Heart left ventricle (tissue), 16 donors: ENCODE measurements around the gene ZFP82. TPM values are rescaled to one million over a fixed set of nuclear protein-coding genes. Genes with fewer than 3 reads are reported as not detected.
A peak's percentile ranks its signal among the peaks of the same experiment; 100 is the strongest.

Source experiments
- ATAC-seq, 4 donors: fragments of 200-7000 bp; cut with Tn5 transposase; one replicate each; pipeline ENCODE4 v1.9.1; 2020 to 2022; ENCODE audit warnings: moderate library complexity in 4 of 4, mild to moderate bottlenecking in 3 of 4, moderate number of reproducible peaks in 1 of 4
- DNase-seq, 5 donors: peaks; one replicate each; pipeline ENCODE4 v3.0.0-alpha.2; 2020
- H3K27ac ChIP-seq, 12 donors: fragments of 200-600 bp; sonication (generic) in 4 of 12; one replicate each; pipeline versions ENCODE4 v1.5.0 to v1.8.0; 2016 to 2022; ENCODE audit warnings: mild to moderate bottlenecking in 2 of 12
- H3K27me3 ChIP-seq, 9 donors: fragments of 200-600 bp; sonication (generic) in 2 of 9; one replicate each; pipeline versions ENCODE4 v1.5.1 to v1.8.0; 2016 to 2022; ENCODE audit warnings: mild to moderate bottlenecking in 3 of 9
- H3K36me3 ChIP-seq, 9 donors: fragments of 200-600 bp; sonication (generic) in 2 of 9; one replicate each; pipeline versions ENCODE4 v1.5.0 to v1.8.0; 2018 to 2022; ENCODE audit warnings: mild to moderate bottlenecking in 2 of 9
- H3K4me1 ChIP-seq, 12 donors: fragments of 200-600 bp; sonication (generic) in 4 of 12; one replicate each; pipeline versions ENCODE4 v1.5.0 to v1.8.0; 2016 to 2022; ENCODE audit warnings: mild to moderate bottlenecking in 3 of 12
- H3K4me3 ChIP-seq, 12 donors: fragments of 200-600 bp; sonication (generic) in 4 of 12; one replicate each; pipeline versions ENCODE4 v1.5.0 to v1.8.0; 2017 to 2022; ENCODE audit warnings: mild to moderate bottlenecking in 9 of 12, moderate library complexity in 4 of 12
- H3K9me3 ChIP-seq, 12 donors: fragments of 200-600 bp; sonication (generic) in 4 of 12; one replicate each; pipeline versions ENCODE4 v1.5.0 to v1.8.0; 2016 to 2022; ENCODE audit warnings: mild to moderate bottlenecking in 1 of 12
- POLR2A ChIP-seq, 2 donors: fragments of 450-650 bp; IDR thresholded peaks; one replicate each; pipeline ENCODE4 v1.6.1; 2017; ENCODE audit warnings: antibody characterized with exemption in 2 of 2, mild to moderate bottlenecking in 2 of 2, moderate library complexity in 2 of 2
- WGBS, 4 donors: extraction: QIAGEN DNeasy Blood & Tissue Kit in 2 of 4; methylation state at CpG; one replicate each; pipeline versions ENCODE4 v1.1.5 to v1.1.7; 2013 to 2018; 5-methylcytosine and 5-hydroxymethylcytosine counted together
- intact Hi-C, 10 donors: fragments of 100-400 bp; cut with DNase I; formaldehyde crosslinking; loops; one replicate each; pipeline versions ENCODE4 v1.11.1 to v1.14.2; 2022
- polyA plus RNA-seq, 2 donors: library from polyadenylated mRNA; stranded (reverse); fragments of 200-250 nt; gene quantifications; one replicate each; pipeline ENCODE4 v1.2.3, GENCODE V29; 2013
- total RNA-seq, 9 donors: library from RNA; depleted of rRNA in 2 of 9; stranded (reverse); fragments of >200 nt in 2 of 9; fragmentation: NEBNext Ultra II Directional in 3 of 9; extraction: Animal tissue kit (Norgen Biotek cat#: 25700) in 3 of 9; gene quantifications; one replicate each; pipeline versions ENCODE4 v1.1.0 to v1.2.4, GENCODE V29; 2016 to 2023
- TF ChIP-seq, protein P1 (sequence below), 12 donors: fragments of 200-600 bp; sonication (generic) in 4 of 12; IDR thresholded peaks; one replicate each; pipeline versions ENCODE4 v1.5.0 to v1.8.0; 2018 to 2022; ENCODE audit warnings: antibody characterized with exemption in 12 of 12, mild to moderate bottlenecking in 5 of 12
- donor health status: ischemic (EF 13 %, LVEDD 7.1; RV severe dilation, severe dysfunction).
- donor health status: healthy with polysubstance abuse.
- donor health status: DM: no; HTN: yes; CAD: no.
- donor health status: DM: no; HTN: no; CAD: no.
- donor health status: ischemic (EF 25% LVEDD 6.9; RV normal size, moderate dysfunction).
- donor health status: ischemic (EF 25% LVEDD 5.7; RV mildly dilated, moderate dysfunction).
- donor health status: healthy.
- donor health status: DM: yes; HTN: yes; CAD: no.
- donor health status: ischemic (EF 35%, LVEDD 5.7; RV mildly dilated, moderate dysfunction).
- donor health status: nonischemic (EF 11% LVEDD 7.7; RV severe dilation, severe dysfunction).
- donor health status: DM: yes; HTN: yes; CAD: no.
- donor health status: PGD.
- donor health status: ischemic (EF 29% LVEDD 5.4; RV normal size, mild dysfunction).
- donor health status: nonischemic (EF 23%, LVEDD 6.1; RV moderate dilation, normal function).

ZFP82 gene
- total and polyA plus RNA-seq, 11 donors: 2.2 to 5.3 (median 3.9) TPM

DNA sequence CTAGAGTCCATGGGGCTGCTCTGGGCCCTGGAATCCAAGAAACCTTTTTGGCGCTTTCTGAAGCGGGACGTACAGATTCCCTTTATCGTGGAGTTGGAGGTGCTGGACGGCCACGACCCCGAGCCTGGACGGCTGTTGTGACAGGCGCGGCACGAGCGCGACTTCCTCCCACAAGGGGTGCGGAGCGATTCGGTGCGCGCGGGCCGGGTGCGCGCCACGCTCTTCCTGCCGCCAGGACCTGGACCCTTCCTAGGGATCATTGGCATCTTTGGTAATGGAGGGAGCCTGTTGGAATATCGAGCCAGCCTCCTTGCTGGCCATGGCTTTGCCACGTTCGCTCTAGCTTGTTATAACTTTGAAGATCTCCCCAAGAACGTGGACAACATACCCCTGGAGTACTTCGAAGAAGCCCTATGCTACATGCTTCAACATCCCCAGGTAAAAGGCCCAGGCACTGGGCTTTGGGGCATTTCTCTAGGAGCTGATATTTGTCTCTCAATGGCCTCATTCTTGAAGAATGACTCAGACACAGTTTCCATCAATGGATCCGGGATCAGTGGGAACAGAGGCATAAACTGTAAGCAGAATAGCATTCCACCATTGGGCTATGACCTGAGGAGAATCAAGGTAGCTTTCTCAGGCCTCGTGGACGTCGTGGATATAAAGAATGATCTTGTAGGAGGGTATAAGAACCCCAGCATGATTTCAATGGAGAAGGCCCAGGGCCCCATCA, 3.5 kb upstream of the ZFP82 start:
- Histone ChIP-seq H3K27ac (peak overlapping the region in 9 of 12 donors; percentile 4 to 68 (median 38)), H3K36me3 (no peaks in the 10 kb centered on the region), H3K27me3 (no peaks in the 10 kb centered on the region), H3K9me3 (peaks cover 0 to 18% (median 0%) of the 10 kb centered on the region in 12 donors), H3K4me3 (peak overlapping the region; percentile 24 to 77 (median 56)), H3K4me1 (peaks cover 5 to 19% (median 14%) of the 10 kb centered on the region in 12 donors)
- 21 to 35% (median 24%) methylated on average over 19 to 33 of the region's 33 CpGs for WGBS, 4 donors
- peak in 1 of 4 donors; percentile 3 for ATAC-seq
- no peak for TF ChIP-seq POLR2A (IDR thresholded peaks at IDR 0.05)
- TF ChIP-seq, protein P1, sequence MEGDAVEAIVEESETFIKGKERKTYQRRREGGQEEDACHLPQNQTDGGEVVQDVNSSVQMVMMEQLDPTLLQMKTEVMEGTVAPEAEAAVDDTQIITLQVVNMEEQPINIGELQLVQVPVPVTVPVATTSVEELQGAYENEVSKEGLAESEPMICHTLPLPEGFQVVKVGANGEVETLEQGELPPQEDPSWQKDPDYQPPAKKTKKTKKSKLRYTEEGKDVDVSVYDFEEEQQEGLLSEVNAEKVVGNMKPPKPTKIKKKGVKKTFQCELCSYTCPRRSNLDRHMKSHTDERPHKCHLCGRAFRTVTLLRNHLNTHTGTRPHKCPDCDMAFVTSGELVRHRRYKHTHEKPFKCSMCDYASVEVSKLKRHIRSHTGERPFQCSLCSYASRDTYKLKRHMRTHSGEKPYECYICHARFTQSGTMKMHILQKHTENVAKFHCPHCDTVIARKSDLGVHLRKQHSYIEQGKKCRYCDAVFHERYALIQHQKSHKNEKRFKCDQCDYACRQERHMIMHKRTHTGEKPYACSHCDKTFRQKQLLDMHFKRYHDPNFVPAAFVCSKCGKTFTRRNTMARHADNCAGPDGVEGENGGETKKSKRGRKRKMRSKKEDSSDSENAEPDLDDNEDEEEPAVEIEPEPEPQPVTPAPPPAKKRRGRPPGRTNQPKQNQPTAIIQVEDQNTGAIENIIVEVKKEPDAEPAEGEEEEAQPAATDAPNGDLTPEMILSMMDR (IDR thresholded peaks at IDR 0.05): no peak
- intact Hi-C loops: loop anchor here in 2 of 10 donors (5.0 to 10.0 kb wide), 2 partner anchors 45 to 63 kb away; partner anchors contain the start of genes ZFP14 (in 1 of the 2) and ZNF566 (in 1 of the 2)
- peak in 2 of 5 donors; percentile 10 to 19 for DNase-seq

DNA sequence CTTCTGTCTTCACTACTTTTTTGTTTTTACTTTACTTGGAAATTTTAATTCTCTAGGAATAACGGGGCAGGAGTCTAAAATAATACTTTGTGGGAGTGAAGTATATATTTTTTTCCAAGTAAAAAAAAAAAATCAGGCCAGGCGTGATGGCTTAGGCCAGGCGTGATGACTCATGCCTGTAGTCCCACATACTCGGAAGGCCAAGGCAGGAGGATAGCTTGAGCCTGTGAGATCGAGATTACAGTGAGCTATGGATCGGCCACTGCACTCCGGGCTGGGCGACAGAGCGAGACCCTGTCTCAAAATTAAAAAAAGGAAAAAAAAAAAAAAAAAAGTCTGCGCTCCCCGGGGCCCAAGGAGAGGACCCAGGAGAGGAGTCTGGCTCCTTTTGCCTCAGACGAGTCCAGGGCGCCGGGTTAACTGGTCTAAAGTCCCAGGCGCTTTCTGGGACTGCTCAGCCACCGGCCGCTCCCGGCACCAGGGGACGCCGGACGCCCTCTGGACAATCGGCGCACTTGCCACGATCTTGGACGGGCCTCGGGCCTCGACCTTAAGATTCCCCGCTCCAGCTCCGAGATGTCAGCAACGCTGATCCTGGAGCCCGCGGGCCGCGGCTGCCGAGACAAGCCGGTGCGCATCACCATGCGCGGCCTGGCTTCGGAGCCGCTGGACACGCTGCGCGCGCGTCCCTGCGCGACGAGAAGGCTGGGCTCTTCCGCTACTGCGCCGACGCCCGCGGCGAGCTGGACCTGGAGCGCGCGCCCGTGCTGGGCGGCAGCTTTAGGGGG, 2.7 kb upstream of the ZFP82 start:
- peak overlapping the region in 10 of 12 donors; percentile 4 to 68 (median 41) for H3K27ac ChIP-seq
- peak in 3 of 4 donors; percentile 59 to 72 (median 67) for ATAC-seq
- peak; percentile 18 to 70 (median 35) for DNase-seq

DNA sequence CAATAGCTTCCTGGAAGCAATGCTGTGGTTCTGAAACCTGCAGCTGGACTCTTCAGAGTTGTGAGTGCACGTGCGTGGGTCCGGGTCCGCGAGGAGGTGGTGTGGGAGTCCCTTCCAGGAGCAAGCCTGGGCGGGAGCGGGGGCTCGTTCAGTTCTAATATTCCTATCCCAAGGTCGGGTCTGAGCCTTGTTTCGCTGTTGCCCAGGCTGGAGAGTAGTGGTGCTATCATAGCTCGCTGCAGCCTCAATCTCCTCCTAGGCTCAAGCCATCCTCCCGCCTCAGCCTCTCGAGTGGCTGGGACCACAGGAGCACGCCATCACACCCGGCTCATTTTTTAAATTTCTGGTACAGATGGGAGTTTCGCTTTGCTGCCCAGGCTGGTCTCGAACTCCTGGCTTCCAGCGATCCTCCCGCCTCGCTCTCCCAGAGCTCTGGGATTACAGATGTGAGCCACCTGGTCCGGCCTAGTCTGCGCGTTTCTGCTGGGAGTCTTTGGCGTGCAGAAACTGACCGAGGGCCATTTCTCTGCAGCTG, 625 bp downstream of the ZFP82 start:
- peak in 1 of 5 donors; percentile 24 for DNase-seq
- intact Hi-C loops: loop anchor here in 7 of 10 donors (2.0 to 10.0 kb wide), 4 partner anchors 41 to 897 kb away; partner anchors contain the start of genes ZNF566 (in 4 of the 7) and ZFP14 (in 2 of the 7)

More for the DNA sequence above, 2.7 kb upstream of the ZFP82 start:
- Histone ChIP-seq H3K4me1 (peaks cover 5 to 24% (median 15%) of the 10 kb centered on the region in 12 donors), H3K4me3 (peak overlapping the region; percentile 24 to 77 (median 56)), H3K27me3 (no peaks in the 10 kb centered on the region), H3K9me3 (peaks cover 0 to 21% (median 0%) of the 10 kb centered on the region in 12 donors), H3K36me3 (no peaks in the 10 kb centered on the region)
- TF ChIP-seq POLR2A (IDR thresholded peaks at IDR 0.05): peak in 1 of 2 donors; percentile 14
- TF ChIP-seq, protein P1 (IDR thresholded peaks at IDR 0.05): peak in 3 of 12 donors; percentile 17 to 26 (median 26)
- intact Hi-C loops: loop anchor here in 2 of 10 donors (5.0 to 10.0 kb wide), 2 partner anchors 44 to 64 kb away; partner anchors contain the start of genes ZFP14 (in 1 of the 2) and ZNF566 (in 1 of the 2)
- 6 to 12% (median 7%) methylated on average over 39 to 61 of the region's 61 CpGs for WGBS, 4 donors

More for the DNA sequence above, 625 bp downstream of the ZFP82 start:
- H3K4me3 ChIP-seq: peak overlapping the region; percentile 60 to 95 (median 76)
- TF ChIP-seq POLR2A (IDR thresholded peaks at IDR 0.05): no peak
- TF ChIP-seq, protein P1 (IDR thresholded peaks at IDR 0.05): no peak
- peaks cover 0 to 8% (median under 1%) of the 10 kb centered on the region in 9 donors for H3K36me3 ChIP-seq
- WGBS, 4 donors: 11 to 19% (median 15%) methylated on average over 25 of the region's 25 CpGs
- H3K4me1 ChIP-seq: peaks cover 5 to 24% (median 15%) of the 10 kb centered on the region in 12 donors
- H3K9me3 ChIP-seq: peaks cover 0 to 10% (median 0%) of the 10 kb centered on the region in 12 donors
- peak overlapping the region; percentile 80 to 96 (median 90) for H3K27ac ChIP-seq
- no peaks in the 10 kb centered on the region for H3K27me3 ChIP-seq
- no peak for ATAC-seq
